GM23248 (cell line): ENCODE measurements around the gene MNX1. TPM values are rescaled to one million over a fixed set of nuclear protein-coding genes. Genes with fewer than 3 reads are reported as not detected.

Experiments used
- DNase-seq: peaks from one replicate; pipeline ENCODE4 v3.0.0-alpha.2; 2015
- H2AFZ ChIP-seq: fragments of 200-600 bp; sonication (generic); 2 replicates; pipeline ENCODE4 v1.6.1; 2016; ENCODE audit warnings: antibody characterized with exemption
- H3F3A ChIP-seq: fragments of 200-600 bp; sonication (generic); 2 replicates; pipeline ENCODE4 v1.6.1; 2016; ENCODE audit warnings: mild to moderate bottlenecking, antibody characterized with exemption, mixed run types; ENCODE audit not compliant: insufficient read depth
- H3K27ac ChIP-seq: fragments of 200-600 bp; sonication (generic); 2 replicates; pipeline ENCODE4 v1.5.1; 2016; ENCODE audit warnings: mild to moderate bottlenecking
- H3K27me3 ChIP-seq: fragments of 200-600 bp; sonication (generic); replicated peaks from 2 replicates; pipeline ENCODE4 v1.6.1; 2016; ENCODE audit warnings: mild to moderate bottlenecking; ENCODE audit not compliant: insufficient read depth
- H3K36me3 ChIP-seq: fragments of 200-600 bp; sonication (generic); 2 replicates; pipeline ENCODE4 v1.6.1; 2016; ENCODE audit warnings: low read depth, mild to moderate bottlenecking
- H3K4me1 ChIP-seq: fragments of 200-600 bp; sonication (generic); 2 replicates; pipeline ENCODE4 v1.6.1; 2016; ENCODE audit warnings: mild to moderate bottlenecking; ENCODE audit not compliant: insufficient read depth
- H3K4me2 ChIP-seq: fragments of 200-600 bp; sonication (generic); one replicate; pipeline ENCODE4 v1.6.1; 2016; ENCODE audit warnings: mild to moderate bottlenecking; ENCODE audit not compliant: unreplicated experiment
- H3K4me3 ChIP-seq: fragments of 200-600 bp; sonication (generic); 2 replicates; pipeline ENCODE4 v1.5.1; 2016; ENCODE audit warnings: mild to moderate bottlenecking
- H3K79me2 ChIP-seq: fragments of 200-600 bp; sonication (generic); 2 replicates; pipeline ENCODE4 v1.6.1; 2016; ENCODE audit warnings: mild to moderate bottlenecking; ENCODE audit not compliant: insufficient read depth
- H3K9ac ChIP-seq: fragments of 200-600 bp; sonication (generic); 2 replicates; pipeline ENCODE4 v1.6.1; 2016; ENCODE audit warnings: mild to moderate bottlenecking
- H3K9me2 ChIP-seq: fragments of 200-600 bp; sonication (generic); 2 replicates; pipeline ENCODE4 v1.6.1; 2016; ENCODE audit warnings: mixed run types, mild to moderate bottlenecking, moderate library complexity; ENCODE audit not compliant: insufficient read depth
- H3K9me3 ChIP-seq: fragments of 200-600 bp; sonication (generic); one replicate; pipeline ENCODE4 v1.6.1; 2017; ENCODE audit warnings: low read depth
- H4K20me1 ChIP-seq: fragments of 200-600 bp; sonication (generic); 2 replicates; pipeline ENCODE4 v1.6.0; 2016; ENCODE audit not compliant: insufficient read depth
- EZH2 ChIP-seq: fragments of 200-600 bp; sonication (generic); IDR thresholded peaks from 2 replicates; pipeline ENCODE4 v1.6.1; 2018; ENCODE audit warnings: antibody characterized with exemption, mild to moderate bottlenecking; ENCODE audit not compliant: insufficient read depth, poor library complexity, severe bottlenecking
- EZH2phosphoT487 ChIP-seq: fragments of 200-600 bp; sonication (generic); IDR thresholded peaks from 2 replicates; pipeline ENCODE4 v1.6.1; 2018; ENCODE audit warnings: antibody characterized with exemption, moderate library complexity, mild to moderate bottlenecking, low read depth; ENCODE audit not compliant: insufficient read depth
- WGBS, 2 experiments: methylation state at CpG; one replicate each; pipeline ENCODE4 v1.1.6; 2015 to 2017; ENCODE audit warnings: low lambda C conversion rate in 2 of 2, low coverage in 1 of 2; ENCODE audit errors: missing lambda C conversion rate in 2 of 2; 5-methylcytosine and 5-hydroxymethylcytosine counted together
- in situ Hi-C: fragments of 300-500 bp; cut with MboI; formaldehyde crosslinking; loops from 2 replicates; pipeline ENCODE4 v1.15.0; 2020
- polyA plus RNA-seq: library from polyadenylated mRNA; unstranded; fragments of >200 nt; fragmentation: Nextera tagmentation; extraction: Ambion mirVana; gene quantifications from 2 replicates; pipeline ENCODE4 v1.2.1, GENCODE V29; 2016
- total RNA-seq: library from RNA; depleted of rRNA; stranded (reverse); fragments of >200 nt; shearing (Covaris generic); gene quantifications from 2 replicates; pipeline ENCODE4 v1.2.3, GENCODE V29; 2014; rRNA removed

Gene MNX1
- total and polyA plus RNA-seq, 2 experiments from 2014 or later: not detected

GRCh38 chr7:156963472-156963871 lies 47.0 kb downstream of the MNX1 start:
- in situ Hi-C loops: no loop called here
- WGBS, 2 experiments: 91 to 92% methylated on average over 11 to 12 of the region's 12 CpGs

GRCh38 chr7:156962897-156963296 lies 47.6 kb downstream of the MNX1 start:
- Histone ChIP-seq H3K4me1 (no peaks in the 10 kb centered on the region), H2AFZ (no peak overlapping the region), H3K27ac (no peak overlapping the region), H3K4me2 (no peak overlapping the region), H3K9me2 (no peaks in the 10 kb centered on the region), H3F3A (no peaks in the 10 kb centered on the region), H3K9ac (no peak overlapping the region), H3K79me2 (peaks cover 32% of the 10 kb centered on the region), H3K36me3 (peaks cover 52% of the 10 kb centered on the region; the same call in 1 of the 2 replicates), H3K9me3 (no peaks in the 10 kb centered on the region), H3K4me3 (no peak overlapping the region), H3K27me3 (no peaks in the 10 kb centered on the region), H4K20me1 (no peaks in the 10 kb centered on the region)
- TF ChIP-seq EZH2phosphoT487: no peak
- no peak for TF ChIP-seq EZH2
- no peak for DNase-seq
- 92 to 94% methylated on average over 16 of the region's 16 CpGs for WGBS, 2 experiments
- in situ Hi-C loops: no loop called here

More at GRCh38 chr7:156963472-156963871, 47.0 kb downstream of the MNX1 start:
- no peak overlapping the region for H2AFZ ChIP-seq
- no peaks in the 10 kb centered on the region for H3K4me1 ChIP-seq
- H3K79me2 ChIP-seq: peaks cover 26% of the 10 kb centered on the region
- no peak for DNase-seq
- H3F3A ChIP-seq: no peaks in the 10 kb centered on the region
- H3K27me3 ChIP-seq: no peaks in the 10 kb centered on the region
- H3K9ac ChIP-seq: no peak overlapping the region
- no peaks in the 10 kb centered on the region for H3K9me2 ChIP-seq
- no peaks in the 10 kb centered on the region for H4K20me1 ChIP-seq
- peaks cover 50% of the 10 kb centered on the region; the same call in 1 of the 2 replicates for H3K36me3 ChIP-seq
- no peak overlapping the region for H3K27ac ChIP-seq
- no peak overlapping the region for H3K4me3 ChIP-seq
- no peak for TF ChIP-seq EZH2
- TF ChIP-seq EZH2phosphoT487: no peak
- H3K4me2 ChIP-seq: no peak overlapping the region
- no peaks in the 10 kb centered on the region for H3K9me3 ChIP-seq

GRCh38 chr7:156962145-156962544 lies 48.3 kb downstream of the MNX1 start:
- peaks cover 54% of the 10 kb centered on the region for H3K36me3 ChIP-seq
- H2AFZ ChIP-seq: no peak overlapping the region
- no peaks in the 10 kb centered on the region for H3F3A ChIP-seq
- H3K79me2 ChIP-seq: peaks cover 36% of the 10 kb centered on the region
- DNase-seq: no peak
- no peaks in the 10 kb centered on the region for H3K4me1 ChIP-seq
- WGBS, 2 experiments: 94 to 95% methylated on average over 18 of the region's 18 CpGs
- no peak for TF ChIP-seq EZH2
- TF ChIP-seq EZH2phosphoT487: no peak
- H3K27ac ChIP-seq: no peak overlapping the region
- no peaks in the 10 kb centered on the region for H4K20me1 ChIP-seq
- H3K9ac ChIP-seq: no peak overlapping the region
- in situ Hi-C loops: no loop called here
- H3K4me2 ChIP-seq: no peak overlapping the region
- no peaks in the 10 kb centered on the region for H3K9me3 ChIP-seq
- H3K27me3 ChIP-seq: no peaks in the 10 kb centered on the region
- H3K9me2 ChIP-seq: no peaks in the 10 kb centered on the region
- no peak overlapping the region for H3K4me3 ChIP-seq

GRCh38 chr7:156956727-156957126 lies 53.7 kb downstream of the MNX1 start:
- Histone ChIP-seq H3F3A (peaks cover 7% of the 10 kb centered on the region), H3K27ac (no peak overlapping the region), H3K27me3 (no peaks in the 10 kb centered on the region), H4K20me1 (no peaks in the 10 kb centered on the region), H3K4me1 (peaks cover 7% of the 10 kb centered on the region), H2AFZ (no peak overlapping the region), H3K9me2 (no peaks in the 10 kb centered on the region), H3K4me3 (no peak overlapping the region), H3K9ac (no peak overlapping the region), H3K4me2 (no peak overlapping the region), H3K9me3 (no peaks in the 10 kb centered on the region), H3K36me3 (peaks cover 66% of the 10 kb centered on the region), H3K79me2 (peaks cover 90% of the 10 kb centered on the region)
- in situ Hi-C loops: no loop called here
- WGBS, 2 experiments: 98 to 100% methylated on average over 2 of the region's 2 CpGs
- TF ChIP-seq EZH2: no peak
- no peak for TF ChIP-seq EZH2phosphoT487
- no peak for DNase-seq

- no peaks in the 10 kb centered on the region for H3K9me2 ChIP-seq
- peaks cover 95% of the 10 kb centered on the region for H3K79me2 ChIP-seq
- H3K9ac ChIP-seq: no peak overlapping the region
- no peaks in the 10 kb centered on the region for H3K9me3 ChIP-seq
- TF ChIP-seq EZH2phosphoT487: no peak
- no peak overlapping the region for H3K27ac ChIP-seq
- no peaks in the 10 kb centered on the region for H3K27me3 ChIP-seq
- no peak for DNase-seq
- peaks cover 23% of the 10 kb centered on the region for H3F3A ChIP-seq
- H3K4me3 ChIP-seq: no peak overlapping the region
- no peaks in the 10 kb centered on the region for H4K20me1 ChIP-seq
- H3K36me3 ChIP-seq: peaks cover 55% of the 10 kb centered on the region
- in situ Hi-C loops: no loop called here
- no peak overlapping the region for H2AFZ ChIP-seq
- WGBS, 2 experiments: 97 to 100% methylated on average over 2 of the region's 2 CpGs
- H3K4me2 ChIP-seq: no peak overlapping the region
- peaks cover 9% of the 10 kb centered on the region for H3K4me1 ChIP-seq
Measured at GRCh38 chr7:156954941-156955340, 55.5 kb downstream of the MNX1 start.

Other genes starting within 250 kb of the MNX1 start
- gene LMBR1, start 117.5 kb downstream of the MNX1 start, total RNA-seq: 24.5 and 26.7 TPM in 2 replicates
- 21.8 and 22.6 TPM in 2 replicates for gene LMBR1, start 117.5 kb downstream of the MNX1 start, polyA plus RNA-seq
- 13.7 and 17.9 TPM in 2 replicates for gene NOM1, start 61.0 kb downstream of the MNX1 start, total RNA-seq
- 9.2 TPM in 2 replicates for gene NOM1, start 61.0 kb downstream of the MNX1 start, polyA plus RNA-seq
- gene UBE3C, start 128.3 kb upstream of the MNX1 start, total RNA-seq: 92.4 and 92.7 TPM in 2 replicates
- 30.8 and 32.1 TPM in 2 replicates for gene UBE3C, start 128.3 kb upstream of the MNX1 start, polyA plus RNA-seq